NCI-H460 (cell line): ENCODE measurements around the gene TP53I3. TPM values are rescaled to one million over a fixed set of nuclear protein-coding genes. Genes with fewer than 3 reads are reported as not detected.
"Not testable (repeated sequence)": the region's sequence is repeated elsewhere in the genome, so short reads cannot be mapped to it uniquely, and the experiment has no call there.

Experiments used
- DNase-seq: peaks from one replicate; pipeline ENCODE4 v3.0.0-alpha.2; 2016; ENCODE audit warnings: low read depth; ENCODE audit errors: extremely low read depth
- polyA plus RNA-seq: library from polyadenylated mRNA; depleted of rRNA; stranded (reverse); fragments of >200 nt; gene quantifications from 2 replicates; pipeline ENCODE4 v1.2.3, GENCODE V29; 2014; cell fraction: nucleus; rRNA removed
- total RNA-seq: library from RNA; depleted of rRNA; stranded (reverse); fragments of >200 nt; shearing (Covaris generic); gene quantifications from 2 replicates; pipeline ENCODE4 v1.2.3, GENCODE V29; 2014; rRNA removed

TP53I3 gene
- total RNA-seq: 20.2 and 21.4 TPM in 2 replicates
- 36.7 and 45.2 TPM in 2 replicates for polyA plus RNA-seq

- DNase-seq: peak; percentile 87
Observed at GRCh38 chr2:24084386-24085199, at the start of gene TP53I3. Gene TP53I3 (minus strand): TSS chr2:24084834. CDS start chr2:24084326, 508 bp downstream.

GRCh38 chr2:24132543-24132942, 47.9 kb upstream of the TP53I3 start:
- DNase-seq: no peak

GRCh38 chr2:24125956-24126355, 41.3 kb upstream of the TP53I3 start:
- no peak for DNase-seq

GRCh38 chr2:24123922-24124580, 39.4 kb upstream of the TP53I3 start:
- no peak for DNase-seq

GRCh38 chr2:24123195-24123921, 38.7 kb upstream of the TP53I3 start, which contains the start of the genes FAM228B and PFN4:
Gene FAM228B (plus strand): TSS chr2:24123469. CDS start chr2:24124362, 893 bp downstream.
Gene PFN4 (minus strand): TSS chr2:24123334. CDS start chr2:24122535, 799 bp downstream.
- DNase-seq: peak; percentile 67

- DNase-seq: no peak
Observed at GRCh38 chr2:24122366-24123194, 37.9 kb upstream of the TP53I3 start.

- DNase-seq: no peak
Observed at GRCh38 chr2:24121469-24121868, 36.8 kb upstream of the TP53I3 start.

GRCh38 chr2:24121066-24121465, 36.4 kb upstream of the TP53I3 start:
- no peak for DNase-seq

GRCh38 chr2:24117902-24118301, 33.3 kb upstream of the TP53I3 start:
- no peak for DNase-seq

GRCh38 chr2:24115057-24115456, 30.4 kb upstream of the TP53I3 start:
- DNase-seq: no peak

GRCh38 chr2:24111407-24111901, 26.8 kb upstream of the TP53I3 start:
- DNase-seq: no peak

GRCh38 chr2:24110660-24111303, 26.1 kb upstream of the TP53I3 start:
- DNase-seq: no peak

GRCh38 chr2:24109431-24109830, 24.8 kb upstream of the TP53I3 start:
- DNase-seq: not testable (repeated sequence)

GRCh38 chr2:24107336-24107735, 22.7 kb upstream of the TP53I3 start:
- no peak for DNase-seq

- no peak for DNase-seq
Observed at GRCh38 chr2:24106786-24107185, 22.2 kb upstream of the TP53I3 start.

GRCh38 chr2:24105816-24106215, 21.2 kb upstream of the TP53I3 start:
- no peak for DNase-seq

GRCh38 chr2:24104906-24105305, 20.3 kb upstream of the TP53I3 start:
- DNase-seq: no peak

GRCh38 chr2:24104110-24104650, 19.5 kb upstream of the TP53I3 start:
- DNase-seq: no peak

GRCh38 chr2:24102677-24103076, 18.0 kb upstream of the TP53I3 start:
- no peak for DNase-seq
